Measurements from ENCODE around the gene ATP8A1.

DNA sequence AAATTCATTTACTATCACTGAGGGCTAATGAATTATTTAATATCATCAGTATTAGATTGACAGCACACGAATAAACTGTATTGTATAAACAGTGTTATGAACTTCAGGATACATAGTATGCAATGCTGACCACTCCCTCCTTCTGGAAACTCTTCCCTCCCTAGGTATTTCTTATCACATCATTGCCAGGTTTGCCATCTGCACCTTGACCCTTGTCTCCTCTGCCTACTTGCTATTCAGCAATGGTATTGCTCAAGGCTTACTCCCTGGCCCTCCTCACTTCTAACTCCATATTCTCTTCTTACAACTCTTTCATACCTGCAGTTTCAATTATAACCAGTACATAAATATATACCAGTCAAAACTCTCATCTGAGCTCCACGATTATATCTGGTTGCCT, 38.9 kb downstream of the ATP8A1 start:
- no peak for TF ChIP-seq EP300 (IDR thresholded peaks at IDR 0.05; ENCODE audit: borderline replicate concordance)
- TF ChIP-seq YY1 (IDR thresholded peaks at IDR 0.05; ENCODE audit: low read depth), result no peak
- no peak for TF ChIP-seq MAX (IDR thresholded peaks at IDR 0.05)
- TF ChIP-seq, protein P1, sequence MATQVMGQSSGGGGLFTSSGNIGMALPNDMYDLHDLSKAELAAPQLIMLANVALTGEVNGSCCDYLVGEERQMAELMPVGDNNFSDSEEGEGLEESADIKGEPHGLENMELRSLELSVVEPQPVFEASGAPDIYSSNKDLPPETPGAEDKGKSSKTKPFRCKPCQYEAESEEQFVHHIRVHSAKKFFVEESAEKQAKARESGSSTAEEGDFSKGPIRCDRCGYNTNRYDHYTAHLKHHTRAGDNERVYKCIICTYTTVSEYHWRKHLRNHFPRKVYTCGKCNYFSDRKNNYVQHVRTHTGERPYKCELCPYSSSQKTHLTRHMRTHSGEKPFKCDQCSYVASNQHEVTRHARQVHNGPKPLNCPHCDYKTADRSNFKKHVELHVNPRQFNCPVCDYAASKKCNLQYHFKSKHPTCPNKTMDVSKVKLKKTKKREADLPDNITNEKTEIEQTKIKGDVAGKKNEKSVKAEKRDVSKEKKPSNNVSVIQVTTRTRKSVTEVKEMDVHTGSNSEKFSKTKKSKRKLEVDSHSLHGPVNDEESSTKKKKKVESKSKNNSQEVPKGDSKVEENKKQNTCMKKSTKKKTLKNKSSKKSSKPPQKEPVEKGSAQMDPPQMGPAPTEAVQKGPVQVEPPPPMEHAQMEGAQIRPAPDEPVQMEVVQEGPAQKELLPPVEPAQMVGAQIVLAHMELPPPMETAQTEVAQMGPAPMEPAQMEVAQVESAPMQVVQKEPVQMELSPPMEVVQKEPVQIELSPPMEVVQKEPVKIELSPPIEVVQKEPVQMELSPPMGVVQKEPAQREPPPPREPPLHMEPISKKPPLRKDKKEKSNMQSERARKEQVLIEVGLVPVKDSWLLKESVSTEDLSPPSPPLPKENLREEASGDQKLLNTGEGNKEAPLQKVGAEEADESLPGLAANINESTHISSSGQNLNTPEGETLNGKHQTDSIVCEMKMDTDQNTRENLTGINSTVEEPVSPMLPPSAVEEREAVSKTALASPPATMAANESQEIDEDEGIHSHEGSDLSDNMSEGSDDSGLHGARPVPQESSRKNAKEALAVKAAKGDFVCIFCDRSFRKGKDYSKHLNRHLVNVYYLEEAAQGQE (IDR thresholded peaks at IDR 0.05; ENCODE audit: low read depth), result no peak
- TF ChIP-seq RAD21 (IDR thresholded peaks at IDR 0.05; ENCODE audit: low read depth), result no peak
- TF ChIP-seq EGR1 (IDR thresholded peaks at IDR 0.05), result no peak
- TF ChIP-seq ZBTB7A (IDR thresholded peaks at IDR 0.05; ENCODE audit: low read depth), result no peak
- no peak for TF ChIP-seq USF1 (IDR thresholded peaks at IDR 0.05)
